ENCODE data around the gene LRRTM3. TPM values are rescaled to one million over a fixed set of nuclear protein-coding genes. Genes with fewer than 3 reads are reported as not detected.
A peak's percentile ranks its signal among the peaks of the same experiment; 100 is the strongest.

Gene LRRTM3
- total and polyA plus RNA-seq, 4 donors = 0.02 to 0.68 (median 0.06) TPM; not detected in 1

- no peak for ATAC-seq (ENCODE audit: insufficient read depth, low FRiP score)
- 4 to 7% methylated on average over 30 of the region's 30 CpGs for WGBS, 2 donors
- Histone ChIP-seq H3K4me1 (ENCODE audit: control insufficient read depth in 5 of 5, insufficient read depth in 5 of 5, low read length in 5 of 5) (peaks cover 0 to 49% (median 7%) of the 10 kb centered on the region in 5 donors), H3K9ac (ENCODE audit: insufficient read depth in 1 of 2, low read length in 2 of 2) (peak overlapping the region in 1 of 2 donors; percentile 45), H3K27ac (ENCODE audit: low read depth in 1 of 2, low read length in 1 of 2) (no peak overlapping the region), H3K36me3 (ENCODE audit: control insufficient read depth in 4 of 4, insufficient read depth in 4 of 4, low read length in 4 of 4) (no peaks in the 10 kb centered on the region), H3K9me3 (ENCODE audit: control insufficient read depth in 4 of 4, insufficient read depth in 3 of 4, low read length in 3 of 4) (no peaks in the 10 kb centered on the region), H3K27me3 (ENCODE audit: control insufficient read depth in 3 of 3, insufficient read depth in 3 of 3, low read length in 2 of 3) (peaks cover 2 to 21% (median 4%) of the 10 kb centered on the region in 3 donors), H3K4me3 (no peak overlapping the region)
- peak; percentile 58 to 71 (median 67) for DNase-seq
- TF ChIP-seq CTCF (IDR thresholded peaks at IDR 0.05; ENCODE audit: control extremely low read depth, extremely low read depth) = no peak
Observed at GRCh38 chr10:66927971-66928770, 2.3 kb downstream of the LRRTM3 start.

GRCh38 chr10:66928776-66929175 lies 2.9 kb downstream of the LRRTM3 start:
- no peak overlapping the region for H3K4me3 ChIP-seq
- no peak for TF ChIP-seq CTCF (IDR thresholded peaks at IDR 0.05; ENCODE audit: control extremely low read depth, extremely low read depth)
- no peak overlapping the region for H3K27ac ChIP-seq (ENCODE audit: low read depth in 1 of 2, low read length in 1 of 2)
- H3K4me1 ChIP-seq (ENCODE audit: control insufficient read depth in 5 of 5, insufficient read depth in 5 of 5, low read length in 5 of 5) = peaks cover 0 to 49% (median 7%) of the 10 kb centered on the region in 5 donors
- no peaks in the 10 kb centered on the region for H3K9me3 ChIP-seq (ENCODE audit: control insufficient read depth in 4 of 4, insufficient read depth in 3 of 4, low read length in 3 of 4)
- DNase-seq = no peak
- no peak for ATAC-seq (ENCODE audit: insufficient read depth, low FRiP score)
- H3K27me3 ChIP-seq (ENCODE audit: control insufficient read depth in 3 of 3, insufficient read depth in 3 of 3, low read length in 2 of 3) = peaks cover 2 to 21% (median 4%) of the 10 kb centered on the region in 3 donors
- 45 to 50% methylated on average over 3 of the region's 3 CpGs for WGBS, 2 donors
- no peak overlapping the region for H3K9ac ChIP-seq (ENCODE audit: insufficient read depth in 1 of 2, low read length in 2 of 2)
- H3K36me3 ChIP-seq (ENCODE audit: control insufficient read depth in 4 of 4, insufficient read depth in 4 of 4, low read length in 4 of 4) = no peaks in the 10 kb centered on the region

- Histone ChIP-seq H3K9me3 (ENCODE audit: control insufficient read depth in 4 of 4, insufficient read depth in 3 of 4, low read length in 3 of 4) (no peaks in the 10 kb centered on the region), H3K36me3 (ENCODE audit: control insufficient read depth in 4 of 4, insufficient read depth in 4 of 4, low read length in 4 of 4) (no peaks in the 10 kb centered on the region), H3K4me1 (ENCODE audit: control insufficient read depth in 5 of 5, insufficient read depth in 5 of 5, low read length in 5 of 5) (peaks cover 0 to 49% (median 7%) of the 10 kb centered on the region in 5 donors), H3K27me3 (ENCODE audit: control insufficient read depth in 3 of 3, insufficient read depth in 3 of 3, low read length in 2 of 3) (peaks cover 2 to 21% (median 4%) of the 10 kb centered on the region in 3 donors), H3K9ac (ENCODE audit: insufficient read depth in 1 of 2, low read length in 2 of 2) (no peak overlapping the region), H3K27ac (ENCODE audit: low read depth in 1 of 2, low read length in 1 of 2) (no peak overlapping the region), H3K4me3 (no peak overlapping the region)
- no peak for TF ChIP-seq CTCF (IDR thresholded peaks at IDR 0.05; ENCODE audit: control extremely low read depth, extremely low read depth)
- 50 to 65% methylated on average over 5 of the region's 5 CpGs for WGBS, 2 donors
- ATAC-seq (ENCODE audit: insufficient read depth, low FRiP score) = no peak
- DNase-seq = no peak
Observed at GRCh38 chr10:66929375-66929774, 3.5 kb downstream of the LRRTM3 start.
